IMR-90 (cell line): ENCODE measurements around the gene ZNF821.

Experiments used
- BHLHE40 ChIP-seq: fragments of 150-350 bp; IDR thresholded peaks from 2 replicates; pipeline ENCODE4 v1.6.1; 2016; ENCODE audit warnings: mild to moderate bottlenecking, low read depth, low read length
- MAZ ChIP-seq: IDR thresholded peaks from 2 replicates; pipeline ENCODE4 v1.6.1; 2012; ENCODE audit warnings: low read depth, mild to moderate bottlenecking, low read length, improper control_type of control experiment, moderate library complexity, borderline replicate concordance
- SMC3 ChIP-seq: fragments of 150-350 bp; IDR thresholded peaks from 2 replicates; pipeline ENCODE4 v1.6.1; 2016; ENCODE audit warnings: low read depth, mild to moderate bottlenecking, antibody characterized with exemption, low read length, moderate library complexity
- TF ChIP-seq, protein P1 (sequence below): conservative IDR thresholded peaks from 2 replicates; pipeline ENCODE4 v1.5.1; 2012; ENCODE audit warnings: mild to moderate bottlenecking, low read depth, low read length, improper control_type of control experiment

DNA sequence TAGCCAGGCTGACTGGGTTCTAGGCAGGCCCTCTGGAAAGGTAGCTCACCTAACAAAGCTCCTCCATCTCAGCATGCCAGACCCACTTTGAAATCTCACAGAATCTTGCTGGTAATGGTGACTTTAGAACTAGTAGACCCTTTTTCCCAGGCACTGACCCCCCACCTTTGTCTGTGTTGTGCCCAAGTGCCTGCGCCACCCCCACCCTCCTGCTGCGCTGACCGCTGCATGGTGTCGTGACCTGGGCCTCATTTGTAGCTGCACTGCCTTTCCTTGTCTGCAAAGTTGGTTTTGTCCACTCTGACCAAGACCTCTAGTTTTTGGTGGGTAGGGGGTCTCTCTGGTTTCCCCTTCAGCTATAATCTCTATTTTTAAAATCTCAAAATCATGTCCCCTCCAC lies 31.4 kb downstream of the ZNF821 start:
- TF ChIP-seq, protein P1, sequence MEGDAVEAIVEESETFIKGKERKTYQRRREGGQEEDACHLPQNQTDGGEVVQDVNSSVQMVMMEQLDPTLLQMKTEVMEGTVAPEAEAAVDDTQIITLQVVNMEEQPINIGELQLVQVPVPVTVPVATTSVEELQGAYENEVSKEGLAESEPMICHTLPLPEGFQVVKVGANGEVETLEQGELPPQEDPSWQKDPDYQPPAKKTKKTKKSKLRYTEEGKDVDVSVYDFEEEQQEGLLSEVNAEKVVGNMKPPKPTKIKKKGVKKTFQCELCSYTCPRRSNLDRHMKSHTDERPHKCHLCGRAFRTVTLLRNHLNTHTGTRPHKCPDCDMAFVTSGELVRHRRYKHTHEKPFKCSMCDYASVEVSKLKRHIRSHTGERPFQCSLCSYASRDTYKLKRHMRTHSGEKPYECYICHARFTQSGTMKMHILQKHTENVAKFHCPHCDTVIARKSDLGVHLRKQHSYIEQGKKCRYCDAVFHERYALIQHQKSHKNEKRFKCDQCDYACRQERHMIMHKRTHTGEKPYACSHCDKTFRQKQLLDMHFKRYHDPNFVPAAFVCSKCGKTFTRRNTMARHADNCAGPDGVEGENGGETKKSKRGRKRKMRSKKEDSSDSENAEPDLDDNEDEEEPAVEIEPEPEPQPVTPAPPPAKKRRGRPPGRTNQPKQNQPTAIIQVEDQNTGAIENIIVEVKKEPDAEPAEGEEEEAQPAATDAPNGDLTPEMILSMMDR = no peak
- TF ChIP-seq MAZ (no peak), SMC3 (no peak), BHLHE40 (no peak)
